Body of pancreas (tissue), 4 donors: ENCODE results near the gene INAVA. TPM values are rescaled to one million over a fixed set of nuclear protein-coding genes. Genes with fewer than 3 reads are reported as not detected.

Experiments
- ATAC-seq: fragments of 150-250 bp; one replicate; pipeline ENCODE4 v1.9.1; 2016
- DNase-seq, 4 donors: peaks; one replicate each; pipeline ENCODE4 v3.0.0-alpha.2; 2019
- H3K27ac ChIP-seq, 4 donors: fragments of 200-600 bp; sonication (generic); 1 replicate in 3 of 4; 2 replicates in 1 of 4; pipeline versions ENCODE4 v1.5.1 to v1.6.1; 2016 to 2019; ENCODE audit warnings: mild to moderate bottlenecking in 1 of 4, mixed read lengths in 1 of 4, moderate library complexity in 1 of 4
- H3K27me3 ChIP-seq, 2 donors: fragments of 200-600 bp; sonication (generic); one replicate each; pipeline ENCODE4 v1.6.0; 2016; ENCODE audit warnings: mild to moderate bottlenecking in 1 of 2
- H3K36me3 ChIP-seq, 2 donors: fragments of 200-600 bp; sonication (generic); replicated peaks in 1 of 2; 2 replicates each; pipeline ENCODE4 v1.5.1; 2016; ENCODE audit warnings: low read depth in 2 of 2; ENCODE audit not compliant: insufficient read depth in 1 of 2
- H3K4me1 ChIP-seq: fragments of 200-600 bp; sonication (generic); one replicate; pipeline ENCODE4 v1.6.0; 2016
- H3K4me3 ChIP-seq, 2 donors: fragments of 200-600 bp; sonication (generic); 1 replicate in 1 of 2; 2 replicates in 1 of 2; pipeline ENCODE4 v1.5.1; 2016 to 2019
- H3K9me3 ChIP-seq, 3 donors: fragments of 200-600 bp; sonication (generic); 1 replicate in 2 of 3; 2 replicates in 1 of 3; pipeline ENCODE4 v1.5.1; 2016
- POLR2A ChIP-seq, 3 donors: fragments of 450-650 bp; IDR thresholded peaks; one replicate each; pipeline ENCODE4 v1.6.1; 2016; ENCODE audit warnings: antibody characterized with exemption in 3 of 3, mild to moderate bottlenecking in 2 of 3
- WGBS, 2 donors: methylation state at CpG; one replicate each; pipeline ENCODE4 v1.1.5; 2017; 5-methylcytosine and 5-hydroxymethylcytosine counted together
- intact Hi-C: fragments of 100-400 bp; cut with DNase I; formaldehyde crosslinking; loops from one replicate; pipeline ENCODE4 v1.15.1; 2023
- total RNA-seq, 2 donors: library from RNA; depleted of rRNA; stranded (reverse); fragments of >200 nt; gene quantifications; one replicate each; pipeline ENCODE4 v1.1.0, GENCODE V29; 2016
- TF ChIP-seq, protein P1 (sequence below), 7 experiments: fragments of 450-650 bp in 4 of 7; fragments of 200-600 bp in 3 of 7; sonication (generic) in 3 of 7; IDR thresholded peaks; one replicate each; pipeline ENCODE4 v1.5.1; 2016 to 2019; ENCODE audit warnings: antibody characterized with exemption in 7 of 7

The INAVA gene
- total RNA-seq, 2 donors from 2014 or later = 22.1 to 30.7 TPM

DNA sequence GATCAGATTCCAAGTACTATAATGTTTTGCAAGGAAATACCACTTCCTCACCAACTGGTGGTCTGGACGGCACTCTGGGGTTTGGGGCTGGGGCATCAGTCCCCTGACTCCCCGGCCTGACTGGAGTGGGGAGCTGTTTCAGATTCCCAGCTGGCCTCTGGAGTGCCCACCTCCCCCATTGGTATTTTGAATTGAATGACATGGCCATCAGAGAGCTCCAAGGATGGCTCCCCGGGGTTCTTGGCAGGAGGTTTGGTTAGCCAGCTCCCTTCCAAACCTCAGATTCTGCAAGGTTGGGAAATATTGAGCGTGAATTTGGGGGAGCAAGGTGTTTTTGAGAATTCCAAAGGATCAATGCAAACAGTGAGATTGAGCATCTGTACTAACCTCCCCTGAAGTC, 2.2 kb upstream of the INAVA start:
- Histone ChIP-seq H3K4me1 (peaks cover 45% of the 10 kb centered on the region), H3K27ac (peak overlapping the region in 2 of 4 donors; percentile 19 to 96), H3K27me3 (no peaks in the 10 kb centered on the region), H3K4me3 (no peak overlapping the region), H3K9me3 (no peaks in the 10 kb centered on the region), H3K36me3 (no peaks in the 10 kb centered on the region)
- DNase-seq = no peak
- ATAC-seq = no peak
- no peak for TF ChIP-seq POLR2A (IDR thresholded peaks at IDR 0.05)
- TF ChIP-seq, protein P1, sequence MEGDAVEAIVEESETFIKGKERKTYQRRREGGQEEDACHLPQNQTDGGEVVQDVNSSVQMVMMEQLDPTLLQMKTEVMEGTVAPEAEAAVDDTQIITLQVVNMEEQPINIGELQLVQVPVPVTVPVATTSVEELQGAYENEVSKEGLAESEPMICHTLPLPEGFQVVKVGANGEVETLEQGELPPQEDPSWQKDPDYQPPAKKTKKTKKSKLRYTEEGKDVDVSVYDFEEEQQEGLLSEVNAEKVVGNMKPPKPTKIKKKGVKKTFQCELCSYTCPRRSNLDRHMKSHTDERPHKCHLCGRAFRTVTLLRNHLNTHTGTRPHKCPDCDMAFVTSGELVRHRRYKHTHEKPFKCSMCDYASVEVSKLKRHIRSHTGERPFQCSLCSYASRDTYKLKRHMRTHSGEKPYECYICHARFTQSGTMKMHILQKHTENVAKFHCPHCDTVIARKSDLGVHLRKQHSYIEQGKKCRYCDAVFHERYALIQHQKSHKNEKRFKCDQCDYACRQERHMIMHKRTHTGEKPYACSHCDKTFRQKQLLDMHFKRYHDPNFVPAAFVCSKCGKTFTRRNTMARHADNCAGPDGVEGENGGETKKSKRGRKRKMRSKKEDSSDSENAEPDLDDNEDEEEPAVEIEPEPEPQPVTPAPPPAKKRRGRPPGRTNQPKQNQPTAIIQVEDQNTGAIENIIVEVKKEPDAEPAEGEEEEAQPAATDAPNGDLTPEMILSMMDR (IDR thresholded peaks at IDR 0.05) = no peak
- intact Hi-C loops = no loop called here
- 58 to 71% methylated on average over 2 to 4 of the region's 4 CpGs for WGBS, 2 donors

DNA sequence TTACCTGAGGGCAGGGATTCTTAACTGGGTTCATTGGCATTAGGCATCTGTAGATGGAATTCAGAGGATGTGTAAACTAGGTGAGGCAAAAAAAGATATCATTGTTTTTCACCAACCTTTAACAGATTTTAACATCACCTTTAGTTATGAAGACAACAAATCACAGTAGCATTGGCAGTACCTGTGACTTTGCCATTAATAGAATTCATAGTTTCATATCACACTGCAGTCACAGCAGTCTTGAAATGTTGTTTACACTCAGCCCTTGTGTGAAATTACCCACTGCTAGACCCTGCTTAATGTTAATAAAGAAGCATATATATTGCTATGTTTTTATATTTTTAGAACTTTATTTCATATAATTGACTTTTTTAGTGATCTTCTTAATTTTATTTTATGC, 1.7 kb upstream of the INAVA start:
- intact Hi-C loops = no loop called here
- no peaks in the 10 kb centered on the region for H3K27me3 ChIP-seq
- no peaks in the 10 kb centered on the region for H3K36me3 ChIP-seq
- peak overlapping the region in 2 of 4 donors; percentile 19 to 96 for H3K27ac ChIP-seq
- TF ChIP-seq, protein P1 (IDR thresholded peaks at IDR 0.05) = no peak
- no peak for TF ChIP-seq POLR2A (IDR thresholded peaks at IDR 0.05)
- H3K4me1 ChIP-seq = peaks cover 49% of the 10 kb centered on the region
- no peaks in the 10 kb centered on the region for H3K9me3 ChIP-seq
- DNase-seq (no peak), ATAC-seq (no peak)
- H3K4me3 ChIP-seq = no peak overlapping the region

- no peak for TF ChIP-seq POLR2A (IDR thresholded peaks at IDR 0.05)
- TF ChIP-seq, protein P1 (IDR thresholded peaks at IDR 0.05) = no peak
- Histone ChIP-seq H3K27me3 (no peaks in the 10 kb centered on the region), H3K36me3 (no peaks in the 10 kb centered on the region), H3K4me3 (no peak overlapping the region), H3K27ac (peak overlapping the region in 3 of 4 donors; percentile 91 to 96 (median 93)), H3K9me3 (no peaks in the 10 kb centered on the region), H3K4me1 (peaks cover 54% of the 10 kb centered on the region)
- WGBS, 2 donors = 73 to 75% methylated on average over 6 of the region's 6 CpGs
- intact Hi-C loops = no loop called here
- DNase-seq (no peak), ATAC-seq (no peak)
Observed at GRCh38 chr1:200893411-200893901, 1.2 kb upstream of the INAVA start.

GRCh38 chr1:200895443-200895789, 716 bp downstream of the INAVA start:
- Histone ChIP-seq H3K36me3 (peaks cover 0 to 11% of the 10 kb centered on the region in 2 donors), H3K27ac (peak overlapping the region; percentile 87 to 96 (median 92)), H3K4me3 (peak overlapping the region; percentile 5 to 24), H3K9me3 (no peaks in the 10 kb centered on the region), H3K27me3 (no peaks in the 10 kb centered on the region), H3K4me1 (peaks cover 55% of the 10 kb centered on the region)
- TF ChIP-seq, protein P1 (IDR thresholded peaks at IDR 0.05) = no peak
- no peak for TF ChIP-seq POLR2A (IDR thresholded peaks at IDR 0.05)
- peak; percentile 6 for ATAC-seq
- intact Hi-C loops = no loop called here
- peak; percentile 40 to 65 (median 48) for DNase-seq
- 24 to 36% methylated on average over 2 to 8 of the region's 8 CpGs for whole genome bisulfite sequencing, 2 donors
